Kidney epithelial cell (primary cell): ENCODE data around the gene TSHB. TPM values are rescaled to one million over a fixed set of nuclear protein-coding genes. Genes with fewer than 3 reads are reported as not detected.
"Not testable (repeated sequence)": the region's sequence is repeated elsewhere in the genome, so short reads cannot be mapped to it uniquely, and the experiment has no call there.

ENCODE experiments used
- DNase-seq: peaks from one replicate; pipeline ENCODE4 v3.0.0-alpha.2; 2010; ENCODE audit warnings: low read depth
- H3K27me3 ChIP-seq: 2 replicates; pipeline ENCODE4 v1.6.0; 2011; ENCODE audit warnings: low read length; ENCODE audit not compliant: control insufficient read depth, insufficient read depth
- H3K36me3 ChIP-seq: 2 replicates; pipeline ENCODE4 v1.5.1; 2011; ENCODE audit warnings: low read length; ENCODE audit not compliant: control insufficient read depth, insufficient read depth
- H3K4me3 ChIP-seq: 2 replicates; pipeline ENCODE4 v1.5.1; 2011; ENCODE audit warnings: low read depth, mild to moderate bottlenecking, control low read depth, low read length
- CTCF ChIP-seq: IDR thresholded peaks from 2 replicates; pipeline ENCODE4 v1.5.1; 2011; ENCODE audit warnings: mild to moderate bottlenecking, moderate library complexity, low read length, control low read depth, inconsistent platforms; ENCODE audit not compliant: insufficient read depth, poor library complexity, severe bottlenecking
- total RNA-seq: library from RNA; depleted of rRNA; stranded (reverse); fragments of >200 nt; gene quantifications from 2 replicates; pipeline ENCODE4 v1.2.3, GENCODE V29; 2015

Gene TSHB
- total RNA-seq, 1 donor from 2014 or later = not detected

- no peaks in the 10 kb centered on the region for H3K36me3 ChIP-seq
- H3K27me3 ChIP-seq = no peaks in the 10 kb centered on the region
- no peak for TF ChIP-seq CTCF
- DNase-seq = no peak
- no peak overlapping the region for H3K4me3 ChIP-seq
Observed at GRCh38 chr1:115012006-115012405, 17.6 kb upstream of the TSHB start.

- no peak for DNase-seq
- TF ChIP-seq CTCF = no peak
Observed at GRCh38 chr1:115012434-115012833, 17.2 kb upstream of the TSHB start.

GRCh38 chr1:115013792-115014191, 15.8 kb upstream of the TSHB start:
- H3K27me3 ChIP-seq = no peaks in the 10 kb centered on the region
- DNase-seq = no peak
- H3K36me3 ChIP-seq = no peaks in the 10 kb centered on the region
- TF ChIP-seq CTCF = no peak
- no peak overlapping the region for H3K4me3 ChIP-seq

More at GRCh38 chr1:115012434-115012833, 17.2 kb upstream of the TSHB start:
- no peaks in the 10 kb centered on the region for H3K36me3 ChIP-seq
- H3K27me3 ChIP-seq = no peaks in the 10 kb centered on the region
- no peak overlapping the region for H3K4me3 ChIP-seq

- not testable (repeated sequence) for H3K4me3 ChIP-seq, DNase-seq, H3K27me3 ChIP-seq, H3K36me3 ChIP-seq
Observed at GRCh38 chr1:115019549-115019948, 10.1 kb upstream of the TSHB start.

- H3K36me3 ChIP-seq = no peaks in the 10 kb centered on the region
- no peak for DNase-seq
- TF ChIP-seq CTCF = no peak
- H3K27me3 ChIP-seq = no peaks in the 10 kb centered on the region
- no peak overlapping the region for H3K4me3 ChIP-seq
Observed at GRCh38 chr1:115021145-115021544, 8.5 kb upstream of the TSHB start.

GRCh38 chr1:115023593-115023992, 6.0 kb upstream of the TSHB start:
- no peak overlapping the region for H3K4me3 ChIP-seq
- no peak for DNase-seq
- no peaks in the 10 kb centered on the region for H3K36me3 ChIP-seq
- TF ChIP-seq CTCF = no peak
- H3K27me3 ChIP-seq = no peaks in the 10 kb centered on the region
